WTC11 (cell line): ENCODE results near the gene ATP11A. TPM values are rescaled to one million over a fixed set of nuclear protein-coding genes. Genes with fewer than 3 reads are reported as not detected.

Experiments
- ATAC-seq: fragments of 200-7000 bp; cut with Tn5 transposase; 2 replicates; pipeline ENCODE4 v1.10.0; 2021; ENCODE audit warnings: mild to moderate bottlenecking, moderate library complexity
- CTCF ChIA-PET: fragments of 300-600 bp; sonication (Branson Sonifier 250); formaldehyde crosslinking; loops from one replicate; lab custom pipeline; 2021; ENCODE audit warnings: antibody characterized with exemption; lab: Charles Lee
- POLR2A ChIA-PET: fragments of 350-600 bp; sonication (Branson Sonifier 250); formaldehyde crosslinking; loops from one replicate; lab custom pipeline; 2021; ENCODE audit warnings: antibody characterized with exemption; lab: Charles Lee
- DNase-seq: peaks from one replicate; pipeline ENCODE4 v3.0.0; 2021; ENCODE audit warnings: low spot score
- H3K27ac Mint-ChIP-seq: 2 replicates; pipeline ENCODE4 v1.8.0; 2021; ENCODE audit warnings: mixed read lengths
- H3K27me3 Mint-ChIP-seq: 2 replicates; pipeline ENCODE4 v1.8.0; 2021; ENCODE audit warnings: low read depth, mild to moderate bottlenecking, moderate library complexity, mixed read lengths
- H3K36me3 Mint-ChIP-seq: 2 replicates; pipeline ENCODE4 v1.8.0; 2021; ENCODE audit warnings: mixed read lengths
- H3K4me1 Mint-ChIP-seq: 2 replicates; pipeline ENCODE4 v1.8.0; 2022; ENCODE audit warnings: mixed read lengths
- H3K4me3 Mint-ChIP-seq: 2 replicates; pipeline ENCODE4 v1.8.0; 2021; ENCODE audit warnings: mild to moderate bottlenecking, moderate library complexity, mixed read lengths
- H3K9me3 Mint-ChIP-seq: 2 replicates; pipeline ENCODE4 v1.8.0; 2021; ENCODE audit warnings: mixed read lengths
- ETV6 ChIP-seq: sonication (generic); formaldehyde crosslinking; IDR thresholded peaks from 2 replicates; pipeline ENCODE4 v1.8.1; 2022; ENCODE audit warnings: mild to moderate bottlenecking, missing genetic modification reagents
- FOXK1 ChIP-seq: sonication (generic); formaldehyde crosslinking; IDR thresholded peaks from 2 replicates; pipeline ENCODE4 v1.8.0; 2022; ENCODE audit warnings: mild to moderate bottlenecking, moderate library complexity, missing genetic modification reagents
- MYBL2 ChIP-seq: sonication (generic); formaldehyde crosslinking; IDR thresholded peaks from 2 replicates; pipeline ENCODE4 v1.8.1; 2023; ENCODE audit warnings: mild to moderate bottlenecking, moderate library complexity, missing genetic modification reagents
- PRRX2 ChIP-seq: fragments of 250-450 bp; sonication (Bioruptor Pico); IDR thresholded peaks from 2 replicates; pipeline ENCODE4 v1.8.0; 2021; ENCODE audit warnings: mild to moderate bottlenecking
- RELA ChIP-seq: sonication (generic); formaldehyde crosslinking; IDR thresholded peaks from 2 replicates; pipeline ENCODE4 v1.8.1; 2022; ENCODE audit warnings: missing genetic modification reagents, mild to moderate bottlenecking, borderline replicate concordance
- SP1 ChIP-seq: sonication (generic); formaldehyde crosslinking; conservative IDR thresholded peaks from 2 replicates; pipeline ENCODE4 v1.8.1; 2022; ENCODE audit warnings: missing genetic modification reagents
- ZNF396 ChIP-seq: fragments of 250-450 bp; sonication (Bioruptor Pico); IDR thresholded peaks from 2 replicates; pipeline ENCODE4 v1.8.0; 2021; ENCODE audit warnings: mild to moderate bottlenecking, moderate library complexity, borderline replicate concordance
- total RNA-seq: library from RNA; stranded (reverse); gene quantifications from 3 replicates; pipeline ENCODE4 v1.2.3, GENCODE V29; 2021
- TF ChIP-seq, protein P1 (sequence below): sonication (generic); formaldehyde crosslinking; IDR thresholded peaks from 2 replicates; pipeline ENCODE4 v1.8.0; 2022; ENCODE audit warnings: missing genetic modification reagents
- TF ChIP-seq, protein P2 (sequence below): sonication (generic); formaldehyde crosslinking; IDR thresholded peaks from 2 replicates; pipeline ENCODE4 v1.8.1; 2022; ENCODE audit warnings: low read depth, missing genetic modification reagents, borderline replicate concordance
- TF ChIP-seq, protein P3 (sequence below): sonication (generic); formaldehyde crosslinking; IDR thresholded peaks from 2 replicates; pipeline ENCODE4 v1.8.0; 2022; ENCODE audit warnings: mild to moderate bottlenecking, missing genetic modification reagents
- TF ChIP-seq, protein P4 (sequence below): sonication (generic); formaldehyde crosslinking; IDR thresholded peaks from 2 replicates; pipeline ENCODE4 v1.8.0; 2022; ENCODE audit warnings: mild to moderate bottlenecking, missing genetic modification reagents
- TF ChIP-seq, protein P5 (sequence below): sonication (generic); formaldehyde crosslinking; IDR thresholded peaks from 2 replicates; pipeline ENCODE4 v1.8.1; 2023; ENCODE audit warnings: mild to moderate bottlenecking, missing genetic modification reagents

Gene ATP11A
- total RNA-seq, 1 experiment from 2014 or later: 100 TPM

DNA sequence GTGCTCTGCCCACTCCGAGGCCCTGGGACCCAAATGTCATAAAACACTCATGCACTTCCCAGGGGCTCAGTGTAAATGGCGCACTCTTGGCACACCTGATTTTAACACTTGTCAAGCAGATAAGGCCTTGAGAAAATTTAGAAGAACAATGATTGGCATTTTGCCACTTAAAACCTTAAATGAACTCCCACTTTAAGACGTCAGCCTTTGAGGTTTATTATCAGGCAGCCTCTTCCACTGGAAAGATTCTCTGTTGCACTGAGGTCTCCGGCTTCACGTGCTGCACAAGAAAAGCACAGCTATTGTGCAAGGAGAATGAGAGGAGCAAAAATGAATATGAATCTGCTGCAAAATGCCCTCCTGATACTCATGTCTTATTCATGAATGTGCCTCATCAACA lies 38.5 kb upstream of the ATP11A start:
- no peak overlapping the region for H3K27ac Mint-ChIP-seq
- H3K36me3 Mint-ChIP-seq: no peaks in the 10 kb centered on the region
- no peak for DNase-seq
- no peak for ATAC-seq
- H3K4me1 Mint-ChIP-seq: peaks cover 7% of the 10 kb centered on the region
- ChIA-PET CTCF (interaction anchor here (1.0 to 1.7 kb wide), 3 partner anchors 11 to 223 kb away, joined by 3 to 7 read pairs (median 3); no protein-coding TSS in a partner anchor), POLR2A (no interaction called here)
- no peak overlapping the region for H3K4me3 Mint-ChIP-seq
- H3K27me3 Mint-ChIP-seq: no peaks in the 10 kb centered on the region
- H3K9me3 Mint-ChIP-seq: no peaks in the 10 kb centered on the region
- no peak for TF ChIP-seq ZNF396 (CRISPR knock-in tag)
- no peak for TF ChIP-seq MYBL2 (CRISPR knock-in tag)
- TF ChIP-seq, protein P1, sequence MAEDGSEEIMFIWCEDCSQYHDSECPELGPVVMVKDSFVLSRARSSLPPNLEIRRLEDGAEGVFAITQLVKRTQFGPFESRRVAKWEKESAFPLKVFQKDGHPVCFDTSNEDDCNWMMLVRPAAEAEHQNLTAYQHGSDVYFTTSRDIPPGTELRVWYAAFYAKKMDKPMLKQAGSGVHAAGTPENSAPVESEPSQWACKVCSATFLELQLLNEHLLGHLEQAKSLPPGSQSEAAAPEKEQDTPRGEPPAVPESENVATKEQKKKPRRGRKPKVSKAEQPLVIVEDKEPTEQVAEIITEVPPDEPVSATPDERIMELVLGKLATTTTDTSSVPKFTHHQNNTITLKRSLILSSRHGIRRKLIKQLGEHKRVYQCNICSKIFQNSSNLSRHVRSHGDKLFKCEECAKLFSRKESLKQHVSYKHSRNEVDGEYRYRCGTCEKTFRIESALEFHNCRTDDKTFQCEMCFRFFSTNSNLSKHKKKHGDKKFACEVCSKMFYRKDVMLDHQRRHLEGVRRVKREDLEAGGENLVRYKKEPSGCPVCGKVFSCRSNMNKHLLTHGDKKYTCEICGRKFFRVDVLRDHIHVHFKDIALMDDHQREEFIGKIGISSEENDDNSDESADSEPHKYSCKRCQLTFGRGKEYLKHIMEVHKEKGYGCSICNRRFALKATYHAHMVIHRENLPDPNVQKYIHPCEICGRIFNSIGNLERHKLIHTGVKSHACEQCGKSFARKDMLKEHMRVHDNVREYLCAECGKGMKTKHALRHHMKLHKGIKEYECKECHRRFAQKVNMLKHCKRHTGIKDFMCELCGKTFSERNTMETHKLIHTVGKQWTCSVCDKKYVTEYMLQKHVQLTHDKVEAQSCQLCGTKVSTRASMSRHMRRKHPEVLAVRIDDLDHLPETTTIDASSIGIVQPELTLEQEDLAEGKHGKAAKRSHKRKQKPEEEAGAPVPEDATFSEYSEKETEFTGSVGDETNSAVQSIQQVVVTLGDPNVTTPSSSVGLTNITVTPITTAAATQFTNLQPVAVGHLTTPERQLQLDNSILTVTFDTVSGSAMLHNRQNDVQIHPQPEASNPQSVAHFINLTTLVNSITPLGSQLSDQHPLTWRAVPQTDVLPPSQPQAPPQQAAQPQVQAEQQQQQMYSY (CRISPR knock-in tag): no peak
- no peak for TF ChIP-seq PRRX2 (CRISPR knock-in tag)
- TF ChIP-seq, protein P2, sequence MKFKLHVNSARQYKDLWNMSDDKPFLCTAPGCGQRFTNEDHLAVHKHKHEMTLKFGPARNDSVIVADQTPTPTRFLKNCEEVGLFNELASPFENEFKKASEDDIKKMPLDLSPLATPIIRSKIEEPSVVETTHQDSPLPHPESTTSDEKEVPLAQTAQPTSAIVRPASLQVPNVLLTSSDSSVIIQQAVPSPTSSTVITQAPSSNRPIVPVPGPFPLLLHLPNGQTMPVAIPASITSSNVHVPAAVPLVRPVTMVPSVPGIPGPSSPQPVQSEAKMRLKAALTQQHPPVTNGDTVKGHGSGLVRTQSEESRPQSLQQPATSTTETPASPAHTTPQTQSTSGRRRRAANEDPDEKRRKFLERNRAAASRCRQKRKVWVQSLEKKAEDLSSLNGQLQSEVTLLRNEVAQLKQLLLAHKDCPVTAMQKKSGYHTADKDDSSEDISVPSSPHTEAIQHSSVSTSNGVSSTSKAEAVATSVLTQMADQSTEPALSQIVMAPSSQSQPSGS (CRISPR knock-in tag): no peak
- TF ChIP-seq ETV6 (CRISPR knock-in tag): no peak
- no peak for TF ChIP-seq SP1
- TF ChIP-seq, protein P3, sequence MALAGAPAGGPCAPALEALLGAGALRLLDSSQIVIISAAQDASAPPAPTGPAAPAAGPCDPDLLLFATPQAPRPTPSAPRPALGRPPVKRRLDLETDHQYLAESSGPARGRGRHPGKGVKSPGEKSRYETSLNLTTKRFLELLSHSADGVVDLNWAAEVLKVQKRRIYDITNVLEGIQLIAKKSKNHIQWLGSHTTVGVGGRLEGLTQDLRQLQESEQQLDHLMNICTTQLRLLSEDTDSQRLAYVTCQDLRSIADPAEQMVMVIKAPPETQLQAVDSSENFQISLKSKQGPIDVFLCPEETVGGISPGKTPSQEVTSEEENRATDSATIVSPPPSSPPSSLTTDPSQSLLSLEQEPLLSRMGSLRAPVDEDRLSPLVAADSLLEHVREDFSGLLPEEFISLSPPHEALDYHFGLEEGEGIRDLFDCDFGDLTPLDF (CRISPR knock-in tag): no peak
- TF ChIP-seq, protein P4, sequence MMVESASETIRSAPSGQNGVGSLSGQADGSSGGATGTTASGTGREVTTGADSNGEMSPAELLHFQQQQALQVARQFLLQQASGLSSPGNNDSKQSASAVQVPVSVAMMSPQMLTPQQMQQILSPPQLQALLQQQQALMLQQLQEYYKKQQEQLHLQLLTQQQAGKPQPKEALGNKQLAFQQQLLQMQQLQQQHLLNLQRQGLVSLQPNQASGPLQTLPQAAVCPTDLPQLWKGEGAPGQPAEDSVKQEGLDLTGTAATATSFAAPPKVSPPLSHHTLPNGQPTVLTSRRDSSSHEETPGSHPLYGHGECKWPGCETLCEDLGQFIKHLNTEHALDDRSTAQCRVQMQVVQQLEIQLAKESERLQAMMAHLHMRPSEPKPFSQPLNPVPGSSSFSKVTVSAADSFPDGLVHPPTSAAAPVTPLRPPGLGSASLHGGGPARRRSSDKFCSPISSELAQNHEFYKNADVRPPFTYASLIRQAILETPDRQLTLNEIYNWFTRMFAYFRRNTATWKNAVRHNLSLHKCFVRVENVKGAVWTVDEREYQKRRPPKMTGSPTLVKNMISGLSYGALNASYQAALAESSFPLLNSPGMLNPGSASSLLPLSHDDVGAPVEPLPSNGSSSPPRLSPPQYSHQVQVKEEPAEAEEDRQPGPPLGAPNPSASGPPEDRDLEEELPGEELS (CRISPR knock-in tag): no peak
- TF ChIP-seq RELA (CRISPR knock-in tag): no peak

DNA sequence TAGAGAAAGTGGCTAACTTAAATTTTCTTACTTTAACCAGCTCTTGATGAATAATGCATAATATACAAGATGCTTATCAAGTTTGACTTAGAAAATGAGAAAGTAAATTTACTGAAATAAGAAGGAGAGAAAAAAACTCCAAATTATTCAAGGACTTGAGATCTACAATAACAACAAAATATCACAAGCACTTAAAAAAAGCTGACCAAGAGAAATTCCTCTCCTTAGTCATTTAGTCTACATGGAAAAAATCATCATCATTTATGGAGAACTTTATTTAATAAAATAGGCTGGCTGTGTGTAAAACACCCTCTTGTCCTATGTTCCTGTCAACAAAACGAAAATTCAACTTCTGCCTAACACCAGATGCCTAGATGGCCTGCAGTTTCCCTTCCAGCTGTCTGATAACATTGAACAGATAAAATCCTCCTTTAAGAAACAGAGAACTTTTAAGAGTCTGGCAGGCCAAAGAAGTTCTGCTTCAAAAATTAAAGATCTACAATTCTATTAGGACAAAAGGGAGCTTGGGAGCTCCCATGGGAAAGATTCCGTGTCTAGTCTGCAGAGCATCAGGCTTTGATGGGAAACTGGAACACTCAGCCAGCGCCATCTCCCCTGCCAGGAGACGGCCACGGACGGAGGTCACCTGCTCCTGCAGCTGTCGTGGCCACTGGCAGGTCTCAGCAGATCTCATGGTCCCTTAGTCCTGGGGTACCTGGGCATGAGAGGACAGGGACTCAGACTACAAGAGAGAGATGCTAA lies 37.9 kb upstream of the ATP11A start:
- H3K9me3 Mint-ChIP-seq: no peaks in the 10 kb centered on the region
- no peak for DNase-seq
- H3K27ac Mint-ChIP-seq: no peak overlapping the region
- TF ChIP-seq, protein P5, sequence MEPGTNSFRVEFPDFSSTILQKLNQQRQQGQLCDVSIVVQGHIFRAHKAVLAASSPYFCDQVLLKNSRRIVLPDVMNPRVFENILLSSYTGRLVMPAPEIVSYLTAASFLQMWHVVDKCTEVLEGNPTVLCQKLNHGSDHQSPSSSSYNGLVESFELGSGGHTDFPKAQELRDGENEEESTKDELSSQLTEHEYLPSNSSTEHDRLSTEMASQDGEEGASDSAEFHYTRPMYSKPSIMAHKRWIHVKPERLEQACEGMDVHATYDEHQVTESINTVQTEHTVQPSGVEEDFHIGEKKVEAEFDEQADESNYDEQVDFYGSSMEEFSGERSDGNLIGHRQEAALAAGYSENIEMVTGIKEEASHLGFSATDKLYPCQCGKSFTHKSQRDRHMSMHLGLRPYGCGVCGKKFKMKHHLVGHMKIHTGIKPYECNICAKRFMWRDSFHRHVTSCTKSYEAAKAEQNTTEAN (CRISPR knock-in tag): no peak
- TF ChIP-seq FOXK1 (CRISPR knock-in tag): no peak
- TF ChIP-seq, all 79 proteins: peak for 0
- Mint-ChIP-seq H3K27me3 (no peaks in the 10 kb centered on the region), H3K36me3 (no peaks in the 10 kb centered on the region), H3K4me1 (peaks cover 7% of the 10 kb centered on the region), H3K4me3 (no peak overlapping the region)
- ATAC-seq: no peak
- POLR2A ChIA-PET: no interaction called here
- CTCF ChIA-PET: interaction anchor here (1.4 kb wide), 2 partner anchors 11 to 223 kb away, joined by 3 to 5 read pairs; no protein-coding TSS in a partner anchor
